Endothelial cell of umbilical vein (primary cell): Measurements from ENCODE around the gene ZNF223. TPM values are rescaled to one million over a fixed set of nuclear protein-coding genes. Genes with fewer than 3 reads are reported as not detected.

Experiments
- BruUV-seq: library from RNA; stranded (reverse); fragments of 400-500 nt; replicated peaks from 2 replicates; lab custom pipeline; 2021; lab: Mats Ljungman, UMichigan
- CTCF ChIA-PET: fragments of 300-600, 350-600 bp; sonication (Branson Sonifier 250); formaldehyde crosslinking; loops from one replicate; lab custom pipeline; 2021; ENCODE audit warnings: antibody characterized with exemption, inconsistent platforms; lab: Charles Lee
- POLR2A ChIA-PET: fragments of 300-600, 350-600 bp; sonication (Branson Sonifier 250); formaldehyde crosslinking; loops from one replicate; lab custom pipeline; 2021; ENCODE audit warnings: antibody characterized with exemption, inconsistent platforms; lab: Charles Lee
- DNase-seq: peaks from one replicate; pipeline ENCODE4 v3.0.0-alpha.2; 2011; ENCODE audit warnings: low read depth, low spot score
- FAIRE-seq: peaks from 2 replicates; lab custom pipeline; 2011; peaks lifted over from hg19 to GRCh38; lab: Jason Lieb, UNC
- H2AFZ ChIP-seq: 2 replicates; pipeline ENCODE4 v1.6.0; 2012; ENCODE audit warnings: low read depth, low read length, control low read depth, inconsistent platforms
- H3K27ac ChIP-seq: 2 replicates; pipeline ENCODE4 v1.5.1; 2011; ENCODE audit warnings: low read depth, mild to moderate bottlenecking, control low read depth, low read length, moderate library complexity; ENCODE audit not compliant: insufficient read depth
- H3K27me3 ChIP-seq, 2 experiments: 2 replicates each; pipeline versions ENCODE4 v1.6.0 to v1.6.1; 2011; ENCODE audit warnings: low read length in 2 of 2, mixed read lengths in 1 of 2; ENCODE audit not compliant: control insufficient read depth in 2 of 2, insufficient read depth in 2 of 2
- H3K36me3 ChIP-seq, 2 experiments: 2 replicates in 1 of 2; 3 replicates in 1 of 2; pipeline ENCODE4 v1.5.1; 2011; ENCODE audit warnings: low read length in 2 of 2, mild to moderate bottlenecking in 1 of 2, moderate library complexity in 1 of 2; ENCODE audit not compliant: control insufficient read depth in 2 of 2, insufficient read depth in 2 of 2; ENCODE audit errors: extremely low read depth in 1 of 2
- H3K4me1 ChIP-seq: 3 replicates; pipeline ENCODE4 v1.5.1; 2011; ENCODE audit warnings: mild to moderate bottlenecking, low read length; ENCODE audit not compliant: control insufficient read depth, insufficient read depth; ENCODE audit errors: extremely low read depth
- H3K4me2 ChIP-seq: 2 replicates; pipeline ENCODE4 v1.6.1; 2011; ENCODE audit warnings: low read length, control low read depth, mixed read lengths; ENCODE audit not compliant: insufficient read depth
- H3K4me3 ChIP-seq, 3 experiments: fragments of 200-600 bp in 1 of 3; sonication (generic), shearing (Covaris generic) in 1 of 3; replicated peaks in 1 of 3; 2 replicates each; pipeline ENCODE4 v1.5.1; 2011 to 2016; ENCODE audit warnings: control low read depth in 3 of 3, low read length in 3 of 3, mild to moderate bottlenecking in 2 of 3, inconsistent platforms in 1 of 3, low read depth in 1 of 3, moderate library complexity in 1 of 3; ENCODE audit not compliant: insufficient read depth in 1 of 3
- H3K79me2 ChIP-seq: 2 replicates; pipeline ENCODE4 v1.6.0; 2012; ENCODE audit warnings: low read length, inconsistent platforms; ENCODE audit not compliant: control insufficient read depth, insufficient read depth
- H3K9ac ChIP-seq: replicated peaks from 2 replicates; pipeline ENCODE3; 2011; ENCODE audit warnings: low read length, control low read depth; ENCODE audit not compliant: insufficient read depth; ENCODE audit errors: extremely low read depth
- H3K9me1 ChIP-seq: replicated peaks from 3 replicates; pipeline ENCODE4 v1.6.0; 2011; ENCODE audit warnings: mild to moderate bottlenecking, low read length; ENCODE audit not compliant: control insufficient read depth, insufficient read depth; ENCODE audit errors: extremely low read depth
- H3K9me3 ChIP-seq: replicated peaks from 2 replicates; pipeline ENCODE4 v1.5.1; 2012; ENCODE audit warnings: low read length, inconsistent platforms; ENCODE audit not compliant: control insufficient read depth, insufficient read depth
- H4K20me1 ChIP-seq: replicated peaks from 2 replicates; pipeline ENCODE3; 2011; ENCODE audit warnings: mild to moderate bottlenecking, low read length; ENCODE audit not compliant: control insufficient read depth, insufficient read depth; ENCODE audit errors: extremely low read depth
- EZH2 ChIP-seq: IDR thresholded peaks from 2 replicates; pipeline ENCODE4 v1.6.1; 2012; ENCODE audit warnings: borderline replicate concordance, low read depth, mild to moderate bottlenecking, moderate library complexity, low read length, inconsistent platforms; ENCODE audit not compliant: severe bottlenecking
- FOS ChIP-seq: IDR thresholded peaks from 2 replicates; pipeline ENCODE4 v1.6.1; 2011; ENCODE audit warnings: mild to moderate bottlenecking, low read length, moderate library complexity, borderline replicate concordance; ENCODE audit not compliant: insufficient read depth
- GATA2 ChIP-seq: IDR thresholded peaks from 2 replicates; pipeline ENCODE4 v1.7.0; 2011; ENCODE audit warnings: low read depth, mild to moderate bottlenecking, moderate library complexity, mixed read lengths, low read length; ENCODE audit not compliant: insufficient read length, insufficient read depth
- JUN ChIP-seq: IDR thresholded peaks from 2 replicates; pipeline ENCODE4 v1.6.1; 2011; ENCODE audit warnings: borderline replicate concordance, low read depth; ENCODE audit not compliant: insufficient read length, insufficient read depth
- MAX ChIP-seq: IDR thresholded peaks from 2 replicates; pipeline ENCODE4 v1.6.1; 2011; ENCODE audit not compliant: insufficient read depth, insufficient read length
- MYC ChIP-seq: IDR thresholded peaks from one replicate; pipeline ENCODE4 v1.6.1; 2011; ENCODE audit warnings: mild to moderate bottlenecking, low read depth, low read length
- POLR2A ChIP-seq: IDR thresholded peaks from 2 replicates; pipeline ENCODE4 v1.6.1; 2012; ENCODE audit warnings: low read depth, mild to moderate bottlenecking, control low read depth, low read length
- POLR2AphosphoS5 ChIP-seq: IDR thresholded peaks from 2 replicates; pipeline ENCODE4 v1.6.1; 2012; ENCODE audit warnings: low read depth, mild to moderate bottlenecking, control low read depth, low read length, moderate library complexity; ENCODE audit not compliant: insufficient read depth
- dilution Hi-C: fragments of 300-500 bp; cut with MboI; formaldehyde crosslinking; loops from one replicate; pipeline ENCODE4 v1.15.0; 2019; ENCODE audit warnings: low sequenced_read_pairs; ENCODE audit not compliant: extremely low pct_ligation_motif_present
- intact Hi-C: fragments of 100-400 bp; cut with micrococcal nuclease; formaldehyde crosslinking; loops from one replicate; pipeline ENCODE4 v1.10.0; 2022
- polyA plus RNA-seq, 4 experiments: library from polyadenylated mRNA; depleted of rRNA in 3 of 4; stranded (reverse) in 3 of 4; unstranded in 1 of 4; fragments of >200 nt; gene quantifications; 2 replicates each; pipeline versions ENCODE4 v1.2.1 to v1.2.3, GENCODE V29; 2011 to 2012; ENCODE audit warnings: missing spikeins in 1 of 4
- total RNA-seq: library from RNA; stranded (reverse); gene quantifications from 2 replicates; pipeline ENCODE4 v1.2.3, GENCODE V29; 2021
- TF ChIP-seq, protein P1 (sequence below), 2 donors: IDR thresholded peaks; 1 replicate in 1 of 2; 2 replicates in 1 of 2; pipeline ENCODE4 v1.5.1; 2011; ENCODE audit warnings: low read length in 2 of 2, mild to moderate bottlenecking in 2 of 2, moderate library complexity in 2 of 2, control low read depth in 1 of 2, inconsistent platforms in 1 of 2, low read depth in 1 of 2; ENCODE audit not compliant: insufficient read depth in 1 of 2; ENCODE audit errors: extremely low read depth in 1 of 2

ZNF223 gene
- total and polyA plus RNA-seq, 2 donors (not counting 3 experiments of a cell fraction or from before 2014, with no cell fraction given): 1.6 to 3.7 TPM

DNA sequence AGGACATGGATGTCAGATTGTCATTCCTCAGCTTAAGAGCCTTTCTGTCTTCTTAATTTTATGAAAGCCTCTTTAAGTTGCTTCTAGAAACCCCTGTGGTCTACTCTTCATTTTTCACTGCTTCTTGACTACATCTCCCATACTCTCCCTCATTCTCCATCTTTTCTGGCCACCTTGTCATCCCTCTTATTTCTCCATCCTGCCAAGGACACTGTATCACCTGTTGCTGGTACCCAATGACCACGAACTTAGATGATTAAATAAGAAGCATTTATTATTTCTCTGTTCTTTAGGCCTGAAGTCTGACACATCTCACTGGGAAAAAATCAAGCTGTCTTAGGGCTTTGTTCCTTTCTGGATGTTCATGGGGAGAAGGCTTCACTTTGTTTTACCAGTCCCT is 9.2 kb downstream of the ZNF223 start:
- TF ChIP-seq MAX (no peak), EZH2 (no peak), JUN (no peak), POLR2A (no peak), MYC (no peak), POLR2AphosphoS5 (no peak), GATA2 (no peak), FOS (no peak)
- TF ChIP-seq, protein P1, sequence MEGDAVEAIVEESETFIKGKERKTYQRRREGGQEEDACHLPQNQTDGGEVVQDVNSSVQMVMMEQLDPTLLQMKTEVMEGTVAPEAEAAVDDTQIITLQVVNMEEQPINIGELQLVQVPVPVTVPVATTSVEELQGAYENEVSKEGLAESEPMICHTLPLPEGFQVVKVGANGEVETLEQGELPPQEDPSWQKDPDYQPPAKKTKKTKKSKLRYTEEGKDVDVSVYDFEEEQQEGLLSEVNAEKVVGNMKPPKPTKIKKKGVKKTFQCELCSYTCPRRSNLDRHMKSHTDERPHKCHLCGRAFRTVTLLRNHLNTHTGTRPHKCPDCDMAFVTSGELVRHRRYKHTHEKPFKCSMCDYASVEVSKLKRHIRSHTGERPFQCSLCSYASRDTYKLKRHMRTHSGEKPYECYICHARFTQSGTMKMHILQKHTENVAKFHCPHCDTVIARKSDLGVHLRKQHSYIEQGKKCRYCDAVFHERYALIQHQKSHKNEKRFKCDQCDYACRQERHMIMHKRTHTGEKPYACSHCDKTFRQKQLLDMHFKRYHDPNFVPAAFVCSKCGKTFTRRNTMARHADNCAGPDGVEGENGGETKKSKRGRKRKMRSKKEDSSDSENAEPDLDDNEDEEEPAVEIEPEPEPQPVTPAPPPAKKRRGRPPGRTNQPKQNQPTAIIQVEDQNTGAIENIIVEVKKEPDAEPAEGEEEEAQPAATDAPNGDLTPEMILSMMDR (IDR thresholded peaks at IDR 0.05; ENCODE audit: extremely low read depth in 1 of 2, insufficient read depth in 1 of 2, low read depth in 1 of 2, low read length in 2 of 2): no peak
- dilution Hi-C loops (no loop called here), intact Hi-C loops (no loop called here)
- H3K4me3 ChIP-seq: no peak overlapping the region
- H2AFZ ChIP-seq: no peak overlapping the region
- H3K27me3 ChIP-seq: no peaks in the 10 kb centered on the region
- no peaks in the 10 kb centered on the region for H4K20me1 ChIP-seq
- ChIA-PET POLR2A (no interaction called here), CTCF (no interaction called here)
- no peak for DNase-seq
- peaks cover 2% of the 10 kb centered on the region for H3K9me3 ChIP-seq
- no peak for FAIRE-seq
- H3K4me1 ChIP-seq: no peaks in the 10 kb centered on the region
- no peaks in the 10 kb centered on the region for H3K9me1 ChIP-seq
- no peak overlapping the region for H3K4me2 ChIP-seq
- H3K36me3 ChIP-seq: peaks cover 1 to 19% of the 10 kb centered on the region in 2 experiments
- no TSS peak for BruUV-seq
- H3K9ac ChIP-seq: no peak overlapping the region
- no peaks in the 10 kb centered on the region for H3K79me2 ChIP-seq
- H3K27ac ChIP-seq: no peak overlapping the region
